ENCODE data around the gene RB1. TPM values are rescaled to one million over a fixed set of nuclear protein-coding genes. Genes with fewer than 3 reads are reported as not detected.
A peak's percentile ranks its signal among the peaks of the same experiment; 100 is the strongest.

RB1 gene
- total and polyA plus RNA-seq, 9 of the 15 experiments (the other 6 are each of a cell fraction or from before 2014, with no cell fraction given), result 5.0 to 23.8 (median 17.9) TPM

- TF ChIP-seq THRB (CRISPR knock-in tag; conservative IDR thresholded peaks at IDR 0.05), result no peak
- no peak for TF ChIP-seq RNF219 (CRISPR knock-in tag; IDR thresholded peaks at IDR 0.05)
- no peak for TF ChIP-seq ZNF507 (tag; conservative IDR thresholded peaks at IDR 0.05)
- no peak for TF ChIP-seq ZNF197 (CRISPR knock-in tag; IDR thresholded peaks at IDR 0.05; ENCODE audit: low read depth)
- TF ChIP-seq KLF1 (tag; IDR thresholded peaks at IDR 0.05), result no peak
These were observed 14.2 kb downstream of the RB1 start (continued) for GRCh38 chr13:48317511-48318376.

GRCh38 chr13:48318377-48318811 lies 14.8 kb downstream of the RB1 start:
- CTCF ChIA-PET (ENCODE audit: low intra/inter-chr PET ratio), result no interaction called here
- no peak overlapping the region for H3K4me2 ChIP-seq (ENCODE audit: insufficient read depth, low read length)
- H4K20me1 ChIP-seq (replicated peaks; ENCODE audit: control insufficient read depth, insufficient read depth, low read length), result no peaks in the 10 kb centered on the region
- H3K9me1 ChIP-seq (ENCODE audit: control insufficient read depth, insufficient read depth, low read length), result no peaks in the 10 kb centered on the region
- in situ Hi-C loops (cut with MboI) (no loop called here), intact Hi-C loops (cut with micrococcal nuclease) (no loop called here)
- FAIRE-seq (no peak), DNase-seq (ENCODE audit: extremely low read depth in 1 of 4, low spot score in 3 of 4) (no peak), ATAC-seq (no peak)
- H3K27me3 ChIP-seq (ENCODE audit: control insufficient read depth in 2 of 2, insufficient read depth in 2 of 2, low read length in 2 of 2), result no peaks in the 10 kb centered on the region
- H3K4me3 ChIP-seq, result no peak overlapping the region
- 93% methylated on average over 9 of the region's 28 CpGs for WGBS (ENCODE audit: insufficient coverage, low coverage, missing lambda C conversion rate)
- TF ChIP-seq CBX8 (IDR thresholded peaks at IDR 0.05; ENCODE audit: borderline replicate concordance, extremely low read depth, low read depth, low read length, poor library complexity, severe bottlenecking), result no peak
- TF ChIP-seq POLR2G (IDR thresholded peaks at IDR 0.05; ENCODE audit: low read depth, low read length), result peak; percentile 34; the same call in 1 of the 2 replicates
- no peak for TF ChIP-seq ZBTB7A (IDR thresholded peaks at IDR 0.05; ENCODE audit: borderline replicate concordance, control insufficient read depth, low read depth, low read length)
- no peak for TF ChIP-seq RBBP5 (IDR thresholded peaks at IDR 0.05; ENCODE audit: borderline replicate concordance, insufficient read depth, low read length, poor library complexity, severe bottlenecking)
- no peak overlapping the region for H3K9ac ChIP-seq (ENCODE audit: insufficient read depth in 1 of 2, low read depth in 2 of 2, low read length in 2 of 2)
- H3K36me3 ChIP-seq (ENCODE audit: control insufficient read depth, insufficient read depth, low read length), result no peaks in the 10 kb centered on the region
- no peak overlapping the region for H3K27ac ChIP-seq (ENCODE audit: extremely low read depth, low read depth, low read length)
- BruUV-seq (replicated peaks), result no TSS peak
- POLR2A ChIA-PET, result interaction anchor here (0.9 kb wide), 1 partner anchor 12 kb away, joined by 4 read pairs; no protein-coding TSS in a partner anchor
- no peak overlapping the region for H2AFZ ChIP-seq (ENCODE audit: low read depth, low read length)
- no peaks in the 10 kb centered on the region; a peak in 1 of 5 replicates for H3K4me1 ChIP-seq (replicated peaks in 1 of 2; ENCODE audit: control insufficient read depth in 2 of 2, insufficient read depth in 2 of 2, low read length in 2 of 2)
- no peaks in the 10 kb centered on the region for H3K79me2 ChIP-seq (ENCODE audit: control insufficient read depth, insufficient read depth, low read length)
- no peaks in the 10 kb centered on the region for H3K9me3 ChIP-seq (replicated peaks; ENCODE audit: control insufficient read depth, insufficient read depth, low read depth, low read length)

Data from K562 (cell line).